Measurements from ENCODE around the gene DPT.
"Not testable (repeated sequence)": the region's sequence is repeated elsewhere in the genome, so short reads cannot be mapped to it uniquely, and the experiment has no call there.

The DPT gene
- 0 to 0.03 (median 0) reads per million in 18 experiments for total RNA-seq

DNA sequence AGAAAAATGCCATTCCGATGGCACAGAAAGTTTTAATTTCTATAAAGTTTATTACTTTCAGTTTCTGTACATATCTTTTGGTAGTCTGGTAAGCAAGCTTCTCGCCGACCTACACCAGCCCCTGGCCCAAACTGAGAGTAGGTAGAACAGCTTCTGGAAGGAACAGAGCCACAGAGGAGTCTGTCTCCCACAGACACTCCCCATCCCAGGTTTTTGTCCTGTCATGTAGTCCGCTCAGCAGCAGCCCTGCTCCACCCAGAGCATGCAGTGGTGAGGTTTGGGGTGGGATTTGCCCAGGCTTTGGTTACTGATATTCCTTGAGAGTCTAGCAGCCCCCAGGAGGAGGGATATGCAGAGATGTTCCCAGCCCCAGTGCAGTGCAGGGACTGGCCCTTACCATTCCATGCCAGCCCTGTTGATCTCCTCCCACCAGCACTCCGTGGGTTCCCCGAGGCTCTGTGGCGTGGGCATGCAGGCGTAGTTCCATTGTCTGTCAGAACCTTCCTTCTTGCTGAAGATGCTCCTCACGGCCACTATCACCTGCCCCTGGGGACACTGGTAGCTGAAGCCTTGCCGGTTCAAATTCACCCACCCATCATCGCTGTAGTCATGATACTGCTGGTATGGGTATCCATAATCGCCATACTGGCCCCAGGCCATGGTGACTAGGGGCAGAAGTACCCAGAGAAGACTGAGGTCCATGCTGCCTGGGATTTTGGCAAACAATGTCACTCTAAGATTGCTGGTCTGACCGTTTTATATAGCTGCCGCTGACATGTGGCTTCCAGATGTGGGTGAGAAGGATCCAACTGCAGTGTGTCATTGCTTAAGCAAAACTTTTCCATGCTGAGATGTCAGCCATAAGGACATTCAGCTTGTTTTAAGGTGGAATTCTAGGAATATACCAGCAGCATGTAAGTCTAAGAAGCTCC, at the start of gene DPT:
Gene DPT (minus strand): TSS at position 734 of the 932 bp plus-strand sequence. CDS start 32 bp downstream, at position 702.
- DNase-seq = no peak

DNA sequence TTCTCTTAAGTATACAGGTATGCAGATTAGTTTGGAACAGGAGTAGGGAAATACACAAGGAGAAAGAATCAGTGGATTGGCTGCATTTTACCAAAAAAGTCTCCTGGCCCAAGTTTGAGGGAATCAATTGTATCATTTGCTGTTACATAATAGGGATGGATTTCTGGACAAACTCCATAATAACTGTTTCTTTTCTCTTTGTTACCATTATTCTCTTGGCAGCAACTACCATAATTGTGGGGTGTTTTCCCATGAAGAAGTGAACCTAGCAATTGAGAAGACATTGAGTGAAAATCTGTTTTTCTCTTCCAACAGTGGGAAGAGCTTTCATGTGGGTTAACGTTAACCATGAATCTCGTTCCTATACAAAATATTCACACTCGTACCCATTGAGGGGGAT, 46.4 kb upstream of the DPT start:
- DNase-seq = no peak

DNA sequence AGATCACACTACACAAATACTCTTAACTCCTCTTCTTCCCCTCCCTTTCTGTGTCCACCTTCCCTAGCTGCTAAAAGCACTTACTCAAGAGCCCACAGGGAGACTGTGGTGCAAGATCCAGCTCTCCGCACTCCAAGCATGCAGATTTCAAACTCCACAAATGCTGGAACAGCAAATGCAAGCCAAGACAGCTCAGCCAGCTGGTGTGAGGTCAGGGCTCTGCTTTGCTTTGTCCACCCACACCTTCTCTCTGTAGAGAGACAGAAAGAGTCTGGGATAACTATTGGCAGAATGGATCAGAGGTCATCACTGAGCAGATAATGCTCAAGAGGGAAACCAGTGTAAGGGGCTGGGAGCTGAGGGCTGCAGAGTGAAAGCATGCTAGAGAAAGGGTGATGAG, 45.2 kb upstream of the DPT start:
- no peak for DNase-seq

DNA sequence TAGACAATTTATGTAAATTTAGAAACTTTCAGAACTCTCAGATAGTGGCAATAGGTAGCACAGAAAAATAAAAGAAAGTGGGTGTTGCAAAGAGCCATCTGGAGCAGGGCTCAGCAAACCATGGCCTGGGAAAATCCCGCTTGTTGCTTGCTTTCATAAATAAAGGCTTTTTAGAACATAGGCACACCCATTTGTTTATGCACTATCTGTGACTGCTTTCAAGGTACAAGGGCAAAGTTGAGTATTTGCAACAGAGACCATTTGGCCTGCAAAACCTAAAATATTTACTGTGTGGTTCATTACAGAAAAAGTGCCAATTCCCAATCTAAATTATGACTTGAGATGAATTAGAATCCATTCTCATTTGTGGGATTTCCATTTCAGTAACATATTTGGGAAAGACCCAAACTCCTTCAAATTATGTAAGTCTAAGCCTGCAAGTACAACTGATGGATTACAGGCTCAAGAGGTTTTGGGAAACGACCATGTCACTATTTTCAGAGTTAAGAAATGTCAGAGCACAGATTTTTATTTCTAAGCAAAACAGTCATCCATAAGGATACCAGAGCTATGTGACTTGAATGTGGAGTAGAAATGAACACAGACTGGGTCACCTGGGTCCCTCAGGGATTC, 43.5 kb upstream of the DPT start:
- no peak for DNase-seq

DNA sequence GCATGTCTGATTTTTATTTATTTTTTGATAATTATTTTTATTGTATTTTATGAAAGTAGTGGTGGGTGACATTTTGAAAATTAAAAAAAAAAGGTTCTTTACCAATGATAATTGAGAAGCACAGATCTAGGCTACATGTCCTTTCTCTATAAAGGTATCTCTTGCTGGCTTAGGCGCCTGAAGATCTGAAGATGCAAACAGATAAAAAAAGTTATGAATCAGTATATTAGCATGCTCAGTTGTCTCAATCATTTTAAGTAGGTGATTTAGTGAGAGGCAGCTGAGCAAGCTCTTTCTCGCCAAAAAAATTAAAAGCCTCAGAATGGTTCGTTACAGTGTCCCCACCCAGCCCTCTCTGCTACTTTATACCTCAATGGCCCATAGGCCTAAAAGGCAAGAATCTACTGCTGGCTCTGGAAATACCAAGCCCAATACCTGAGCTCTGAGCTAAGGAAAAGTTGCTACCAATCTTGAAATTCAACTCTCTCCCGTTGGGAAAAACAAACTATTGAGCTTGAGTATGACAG, 42.2 kb upstream of the DPT start:
- DNase-seq = no peak

DNA sequence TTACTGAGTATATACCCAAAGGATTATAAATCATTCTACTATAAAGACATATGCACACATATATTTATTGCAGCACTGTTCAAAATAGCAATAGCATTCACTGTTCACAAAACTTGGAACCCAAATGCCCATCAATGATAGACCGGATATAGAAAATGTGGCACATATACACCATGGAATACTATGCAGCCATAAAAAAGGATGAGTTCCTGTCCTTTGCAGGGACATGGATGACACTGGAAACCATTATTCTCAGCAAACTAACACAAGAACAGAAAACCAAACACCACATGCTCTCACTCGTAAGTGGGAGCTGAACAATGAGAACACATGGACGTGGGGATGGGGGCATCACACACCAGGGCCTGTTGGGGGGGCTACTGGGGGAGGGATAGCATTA, 40.9 kb upstream of the DPT start:
- DNase-seq = not testable (repeated sequence)

DNA sequence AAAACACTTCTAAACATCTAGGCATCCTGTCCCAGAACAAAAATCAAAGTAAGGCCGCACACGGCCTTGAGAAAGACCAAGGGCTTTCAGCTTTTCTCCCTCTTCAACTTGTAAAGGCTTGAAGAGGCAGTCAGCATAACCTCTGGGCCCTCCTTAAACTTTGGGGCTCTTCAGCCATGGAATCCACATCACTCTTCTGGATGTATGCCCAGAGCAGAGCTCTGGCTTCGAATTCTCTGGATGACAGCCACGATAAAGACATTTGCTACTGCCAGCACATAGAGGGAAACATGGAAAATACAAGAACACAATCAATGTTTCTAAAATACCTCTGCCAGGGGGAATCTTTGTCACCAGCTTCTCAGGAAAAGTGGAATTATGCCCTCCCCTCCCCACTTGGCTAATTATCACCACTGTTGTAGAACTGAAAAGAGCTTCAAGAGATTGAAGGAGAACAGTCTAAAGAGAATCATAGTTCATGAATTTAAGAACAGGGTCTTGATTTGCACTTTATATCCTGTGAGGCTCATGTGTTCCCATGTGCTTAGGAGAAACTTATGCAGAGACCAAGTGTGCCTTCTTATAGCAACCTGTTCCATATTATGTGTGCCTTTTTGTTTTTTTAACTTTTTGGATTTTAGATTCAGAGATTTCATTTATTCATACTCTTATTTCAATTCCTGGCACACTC, 39.0 kb upstream of the DPT start:
- no peak for DNase-seq

DNA sequence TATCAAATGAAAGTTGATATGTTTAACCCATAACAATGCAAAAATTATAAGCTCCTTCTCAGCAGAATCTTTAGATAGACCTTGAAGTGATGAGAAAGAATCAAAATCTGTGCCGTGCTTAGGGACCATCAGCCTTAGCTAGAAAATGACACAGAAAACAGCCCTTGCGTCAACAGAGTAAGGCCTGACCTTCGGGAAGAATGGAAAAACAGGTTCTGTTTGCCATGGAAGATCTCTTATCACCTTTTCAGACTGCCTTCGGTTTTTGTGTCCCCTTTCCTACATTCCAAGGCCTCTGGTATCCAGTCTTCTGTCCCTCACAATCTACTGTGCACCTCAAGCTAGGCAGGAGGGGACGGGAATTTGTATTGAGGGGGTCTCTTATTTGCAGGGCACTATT, 37.6 kb upstream of the DPT start:
- DNase-seq = no peak

DNA sequence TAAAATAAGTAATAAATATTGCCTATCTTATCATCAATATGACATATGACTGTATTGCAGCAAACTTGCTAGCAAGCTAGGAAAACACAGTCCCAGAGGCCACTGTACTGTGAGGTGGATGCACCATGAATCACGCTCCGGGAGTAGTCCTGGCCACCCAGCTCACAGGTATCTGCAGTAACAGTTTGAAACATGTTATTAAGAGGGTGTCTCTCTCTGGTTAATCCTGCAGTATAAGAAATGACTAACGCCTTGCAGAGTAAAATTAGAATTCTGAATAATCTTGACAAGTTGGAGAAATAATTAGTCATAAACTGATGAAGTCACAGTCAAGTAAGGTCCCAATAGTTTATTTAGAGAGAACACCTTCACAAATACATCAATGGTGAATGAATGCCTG, 34.0 kb upstream of the DPT start:
- no peak for DNase-seq

DNA sequence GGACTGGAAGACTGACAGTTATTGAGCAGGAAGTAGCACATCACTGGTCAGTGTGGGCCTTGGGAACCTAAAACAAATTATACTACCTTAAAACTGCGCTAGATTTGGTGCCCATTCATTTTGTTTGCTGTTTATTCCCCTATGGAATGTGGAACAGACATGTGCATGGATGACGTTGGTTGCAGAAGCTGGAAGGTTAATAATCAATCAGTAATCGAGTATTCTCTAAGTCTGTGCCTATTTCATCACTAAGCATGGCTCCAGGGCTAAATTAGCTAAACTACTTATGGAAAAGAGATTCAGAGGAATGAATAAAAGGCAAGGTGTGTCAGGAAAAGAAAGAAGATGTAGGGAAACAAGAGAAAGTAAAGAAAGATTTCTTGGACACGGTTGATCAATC, 33.5 kb upstream of the DPT start:
- no peak for DNase-seq

DNA sequence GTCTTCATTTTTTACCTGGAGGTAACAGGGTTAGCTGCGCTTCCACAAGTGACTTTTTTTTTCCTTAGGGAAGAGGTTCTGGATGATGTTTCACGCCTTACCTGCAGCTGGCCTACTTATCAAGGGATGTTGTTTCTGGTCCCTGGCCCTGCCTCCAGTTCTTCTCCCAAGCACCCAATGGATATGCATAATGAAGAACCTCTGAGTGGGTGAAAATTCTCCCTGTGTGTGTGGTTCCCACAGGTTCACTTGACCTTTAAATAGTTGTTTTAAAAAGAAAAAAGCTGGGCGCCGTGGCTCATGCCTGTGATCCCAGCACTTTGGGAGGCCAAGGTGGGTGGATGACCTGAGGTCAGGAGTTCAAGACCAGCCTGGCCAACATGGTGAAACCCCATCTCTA, 31.8 kb upstream of the DPT start:
- DNase-seq = no peak

DNA sequence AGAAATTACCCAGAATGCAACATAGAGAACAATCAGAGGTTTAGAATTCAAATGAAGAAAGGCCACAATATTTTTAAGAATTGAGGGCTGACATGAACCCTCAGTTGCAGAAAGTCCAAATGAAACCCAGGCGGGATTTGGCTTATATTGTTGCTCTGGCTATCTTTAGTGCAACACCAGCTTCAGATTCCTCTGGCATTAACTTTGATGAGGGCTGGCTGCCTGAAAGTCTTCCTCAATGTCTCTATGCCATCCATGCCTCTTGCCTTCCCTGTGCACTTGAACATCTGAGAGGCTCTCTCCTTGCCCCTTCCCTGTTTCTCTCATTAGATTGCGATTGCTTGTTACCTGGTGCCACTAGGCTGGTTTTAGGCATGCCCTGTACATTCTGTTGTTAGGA, 31.2 kb upstream of the DPT start:
- DNase-seq = no peak

DNA sequence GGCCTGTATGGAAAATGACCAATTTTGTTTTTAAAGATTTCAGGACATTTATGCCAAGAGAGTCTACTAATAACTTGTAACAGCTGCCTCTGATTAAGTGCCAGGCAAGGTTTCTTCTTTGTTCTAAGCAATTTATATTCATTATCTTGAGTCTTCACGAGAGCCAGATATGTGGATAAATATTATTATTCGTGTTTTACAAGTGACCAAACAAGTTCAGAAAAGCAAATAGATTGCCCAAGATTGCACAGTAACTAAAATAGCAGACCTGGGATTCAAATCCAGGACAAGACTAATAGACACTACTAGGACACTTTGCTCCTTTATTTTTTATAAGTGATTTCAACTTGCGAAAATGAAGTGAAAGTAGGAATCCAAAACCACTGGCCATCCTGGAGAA, 30.1 kb upstream of the DPT start:
- DNase-seq = no peak

DNA sequence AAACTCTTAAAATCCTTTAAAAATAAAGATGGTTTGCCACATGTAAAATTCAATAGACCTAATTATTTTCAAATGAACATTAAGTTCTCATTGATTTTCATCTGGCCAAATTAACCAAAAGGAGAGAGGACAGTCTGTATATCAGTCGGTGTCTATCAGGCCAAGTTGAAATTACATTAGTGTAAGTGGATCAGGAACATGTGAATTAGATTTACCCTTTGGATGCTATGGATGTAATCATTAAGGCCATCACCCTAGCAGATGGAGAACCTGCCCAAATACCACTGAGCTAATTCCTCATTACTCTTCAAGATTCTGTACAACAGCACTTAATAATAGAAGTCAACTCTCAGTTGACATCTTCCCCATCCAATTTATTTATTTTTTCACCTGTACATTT, 29.5 kb upstream of the DPT start:
- DNase-seq = no peak

DNA sequence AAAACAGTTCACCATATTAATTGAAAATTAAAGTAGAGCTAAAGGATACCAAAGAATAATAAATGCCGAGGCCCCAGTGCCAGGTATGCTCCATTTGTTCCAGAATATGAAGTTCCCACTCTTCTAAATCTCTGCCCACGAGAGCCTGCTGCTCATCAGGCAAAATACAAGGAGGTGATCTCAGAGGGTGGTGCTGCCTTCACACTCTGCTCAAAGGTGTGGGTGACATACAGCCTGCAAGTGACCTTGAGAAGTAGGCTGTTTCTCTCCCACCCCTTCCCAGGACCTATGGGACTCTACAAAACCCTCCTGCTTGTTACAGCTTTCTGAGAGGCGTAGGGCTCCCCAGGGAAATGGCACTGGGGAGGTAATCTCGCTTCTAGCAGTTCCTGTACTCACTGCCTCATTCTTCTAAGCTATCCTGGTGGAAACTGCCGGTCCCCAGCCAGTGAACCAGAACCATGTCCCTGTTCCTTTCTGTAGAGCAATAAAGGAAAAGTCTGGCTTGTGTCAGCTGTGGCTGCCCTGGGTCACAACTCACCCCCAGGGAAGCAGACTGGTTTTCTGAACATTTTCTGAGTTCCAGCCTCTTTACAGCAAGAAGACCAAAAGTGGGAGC, 26.9 kb upstream of the DPT start:
- no peak for DNase-seq

DNA sequence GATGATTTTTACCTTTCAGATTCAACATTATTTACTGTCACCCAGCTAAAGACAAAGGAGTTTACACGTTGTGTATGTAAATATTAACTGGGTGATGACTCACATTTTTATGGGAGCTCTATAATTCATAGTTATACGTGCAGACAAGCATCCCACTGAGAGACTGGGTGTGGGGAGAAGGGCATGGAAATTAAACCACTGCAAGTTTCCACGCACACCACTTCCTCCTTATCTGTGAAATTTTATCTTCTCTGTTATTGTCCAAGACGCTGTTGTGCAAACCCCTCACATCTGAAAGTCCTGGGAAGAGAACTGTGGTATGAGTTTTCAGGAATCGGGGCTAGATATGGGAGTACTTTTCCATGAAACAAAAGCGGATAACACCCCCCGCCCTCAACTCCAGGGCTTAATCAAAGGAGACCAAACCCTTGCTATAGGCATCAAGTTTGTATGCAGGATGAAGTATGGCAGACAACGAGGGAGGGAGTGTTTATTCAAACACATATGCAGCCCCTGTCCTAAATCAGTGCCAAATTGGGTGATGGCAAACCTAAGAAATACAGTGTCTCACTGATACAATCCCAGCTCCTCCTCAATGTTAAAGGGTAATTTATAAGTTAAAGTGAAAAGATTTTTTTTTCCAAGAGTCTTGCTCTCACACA, 23.3 kb upstream of the DPT start:
- DNase-seq = peak in 1 of 2 donors; percentile 16

DNA sequence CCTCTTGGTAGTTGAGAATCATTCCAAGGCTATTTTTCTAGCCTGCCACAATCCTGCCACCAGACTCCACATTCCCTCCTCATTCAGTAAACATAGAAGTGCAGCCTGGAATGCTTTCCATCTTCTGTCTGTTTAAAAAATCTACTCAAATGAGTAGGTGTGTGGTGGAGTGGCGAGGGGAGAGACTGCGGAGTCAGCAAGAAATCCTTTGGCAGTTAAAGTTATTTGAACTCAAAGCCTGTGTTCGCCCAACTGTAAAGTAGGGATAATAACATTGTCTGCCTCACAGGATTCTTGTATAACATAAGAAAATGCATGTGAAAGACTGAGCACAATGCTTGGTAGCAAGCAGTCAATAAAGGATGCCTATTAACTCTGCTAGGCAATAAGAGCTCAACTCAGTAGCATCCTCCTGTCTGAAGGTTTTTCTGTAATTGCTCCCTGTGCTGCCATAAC, 22.2 kb upstream of the DPT start:
- DNase-seq = no peak

DNA sequence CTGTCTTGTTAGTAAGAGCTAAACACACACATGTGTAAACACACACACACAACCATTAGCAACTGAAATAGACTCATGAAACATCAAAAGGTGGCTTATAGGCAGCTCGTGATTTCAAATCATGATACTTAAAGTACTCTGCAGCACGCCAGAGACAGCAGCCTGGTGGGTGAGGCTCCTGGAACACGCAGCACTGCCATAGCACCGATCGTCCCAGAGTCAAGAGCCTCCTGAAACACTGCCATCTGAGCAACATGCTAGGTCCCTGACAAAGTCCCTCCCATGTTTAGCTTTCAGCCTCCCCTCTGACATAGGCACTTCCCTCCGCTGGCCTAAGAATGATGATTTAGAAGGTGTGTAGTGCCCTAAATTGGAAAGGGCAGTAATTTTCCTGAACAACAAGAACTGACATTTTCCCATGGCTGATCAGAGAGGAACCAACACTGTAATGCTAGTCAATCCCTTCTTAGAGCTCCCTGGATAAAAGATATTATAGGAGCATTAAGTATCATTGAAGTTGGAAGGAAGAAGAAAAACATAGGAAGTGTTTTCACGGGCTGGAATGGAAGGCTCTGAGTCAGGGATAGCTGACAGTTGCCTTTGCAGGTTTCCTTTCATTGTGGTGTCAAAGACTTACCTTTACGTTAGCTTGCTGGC, 14.1 kb upstream of the DPT start:
- DNase-seq = no peak

DNA sequence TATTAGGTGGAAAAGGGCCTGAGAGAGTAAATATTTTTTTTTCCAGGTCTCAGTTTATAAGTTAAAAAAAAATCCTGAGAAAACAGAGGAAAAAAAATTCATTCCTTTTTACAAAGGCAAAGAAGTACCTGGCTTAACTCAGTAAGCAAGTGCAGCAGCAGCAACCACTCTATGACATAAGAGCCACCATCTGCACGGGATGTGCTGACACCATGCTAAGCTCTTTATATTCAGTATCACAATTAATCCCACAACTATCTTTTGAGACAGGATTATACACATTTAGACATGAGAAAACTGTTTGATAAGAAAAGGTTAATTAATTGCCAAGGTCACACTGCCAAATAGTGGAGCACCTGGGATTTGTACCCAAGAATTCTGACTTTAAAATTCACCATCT, 13.4 kb upstream of the DPT start:
- no peak for DNase-seq

DNA sequence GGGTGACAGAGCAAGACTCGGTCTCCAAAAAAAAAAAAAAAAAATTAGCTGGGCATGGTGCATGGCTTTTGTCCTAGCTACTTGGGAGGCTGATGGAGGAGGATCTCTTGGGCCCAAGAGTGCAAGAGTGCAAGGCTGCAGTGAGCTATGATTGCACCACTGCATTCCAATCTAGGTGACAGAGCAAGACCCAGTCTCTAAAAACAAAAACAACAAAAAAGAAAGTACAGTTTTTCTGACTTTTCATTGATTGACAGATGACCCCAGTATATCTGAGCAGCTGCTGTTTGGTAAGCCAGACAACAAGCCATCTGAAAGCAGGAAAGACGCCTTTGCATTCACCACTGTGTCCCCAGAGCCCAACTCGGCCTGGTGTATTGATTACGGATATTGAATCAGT, 10.9 kb upstream of the DPT start:
- DNase-seq = no peak

DNA sequence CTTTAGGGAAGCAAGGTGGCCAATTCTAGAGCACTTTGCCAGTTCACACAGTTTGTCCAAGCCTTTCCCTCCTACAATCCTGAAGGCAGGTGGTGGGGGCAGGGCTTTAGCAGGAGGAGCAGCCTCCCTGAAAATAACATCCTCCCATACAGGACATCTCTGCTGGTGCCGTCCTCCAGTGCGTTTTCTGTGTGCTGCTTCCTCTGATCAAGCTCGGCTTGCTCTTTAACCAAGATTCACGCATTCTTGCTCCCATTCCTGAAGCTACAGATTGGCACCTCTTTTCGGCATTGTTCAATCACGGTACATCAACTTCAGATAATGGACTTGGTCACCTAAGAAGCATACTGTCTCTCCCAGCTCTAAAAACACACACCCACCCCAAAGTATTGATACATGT, 7.5 kb upstream of the DPT start:
- DNase-seq = no peak

DNA sequence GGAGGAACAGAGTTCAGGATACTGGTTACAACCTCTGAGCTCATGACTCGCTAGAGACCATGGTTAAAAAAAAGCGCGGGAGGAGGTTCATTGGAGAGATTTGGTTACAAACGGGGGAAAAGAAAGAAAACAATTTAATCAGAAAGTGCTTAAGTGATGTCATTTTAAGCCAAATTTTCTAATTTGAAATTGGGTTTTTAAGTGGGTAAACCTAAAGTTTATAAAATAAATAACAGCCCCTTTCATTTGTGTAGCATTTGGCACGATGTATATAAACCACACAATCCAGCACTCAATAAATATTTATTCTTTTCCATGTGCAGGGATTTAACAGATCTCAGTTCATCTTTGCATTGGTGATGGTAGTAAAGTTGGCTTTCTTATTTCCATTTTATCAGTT, 7.0 kb upstream of the DPT start:
- DNase-seq = no peak

All from inflammatory macrophage (primary cell).